Measurements from ENCODE around the gene IFT88. TPM values are rescaled to one million over a fixed set of nuclear protein-coding genes. Genes with fewer than 3 reads are reported as not detected.

The IFT88 gene
- total and polyA plus RNA-seq, 2 of the 4 experiments (the other 2 are of a cell fraction) = 5.5 to 8.6 TPM

GRCh38 chr13:20682061-20682460 lies 115.1 kb downstream of the IFT88 start:
- no peaks in the 10 kb centered on the region for H3K9me3 ChIP-seq (ENCODE audit: control insufficient read depth, insufficient read depth, low read length)

More at GRCh38 chr13:20682061-20682460, 115.1 kb downstream of the IFT88 start:
- no peak overlapping the region for H3K56ac ChIP-seq (ENCODE audit: extremely low read depth, insufficient read depth, low read length)
- H3K23ac ChIP-seq (ENCODE audit: low read depth, low read length) = no peak overlapping the region
- no peak overlapping the region for H2BK15ac ChIP-seq (ENCODE audit: low read depth, low read length)
- dilution Hi-C loops (cut with HindIII; ENCODE audit: low sequenced_read_pairs, unreplicated experiment) (no loop called here), intact Hi-C loops (cut with micrococcal nuclease) (no loop called here), in situ Hi-C loops (cut with MboI; ENCODE audit: low sequenced_read_pairs) (no loop called here)
- H3K36me3 ChIP-seq (ENCODE audit: control insufficient read depth, insufficient read depth, low read length) = no peaks in the 10 kb centered on the region
- no peak overlapping the region for H2AK9ac ChIP-seq (replicated peaks; ENCODE audit: low read depth, low read length, poor library complexity)
- no peak overlapping the region for H4K8ac ChIP-seq (ENCODE audit: low read depth in 2 of 2, low read length in 2 of 2)
- H3K9ac ChIP-seq (ENCODE audit: low read depth, low read length) = no peak overlapping the region
- ChIA-PET POLR2A (ENCODE audit: unreplicated experiment) (no interaction called here), CTCF (interaction anchor here (1.0 kb wide), 1 partner anchor 44 kb away, joined by 3 read pairs; no protein-coding TSS in a partner anchor)
- TF ChIP-seq, protein P1, sequence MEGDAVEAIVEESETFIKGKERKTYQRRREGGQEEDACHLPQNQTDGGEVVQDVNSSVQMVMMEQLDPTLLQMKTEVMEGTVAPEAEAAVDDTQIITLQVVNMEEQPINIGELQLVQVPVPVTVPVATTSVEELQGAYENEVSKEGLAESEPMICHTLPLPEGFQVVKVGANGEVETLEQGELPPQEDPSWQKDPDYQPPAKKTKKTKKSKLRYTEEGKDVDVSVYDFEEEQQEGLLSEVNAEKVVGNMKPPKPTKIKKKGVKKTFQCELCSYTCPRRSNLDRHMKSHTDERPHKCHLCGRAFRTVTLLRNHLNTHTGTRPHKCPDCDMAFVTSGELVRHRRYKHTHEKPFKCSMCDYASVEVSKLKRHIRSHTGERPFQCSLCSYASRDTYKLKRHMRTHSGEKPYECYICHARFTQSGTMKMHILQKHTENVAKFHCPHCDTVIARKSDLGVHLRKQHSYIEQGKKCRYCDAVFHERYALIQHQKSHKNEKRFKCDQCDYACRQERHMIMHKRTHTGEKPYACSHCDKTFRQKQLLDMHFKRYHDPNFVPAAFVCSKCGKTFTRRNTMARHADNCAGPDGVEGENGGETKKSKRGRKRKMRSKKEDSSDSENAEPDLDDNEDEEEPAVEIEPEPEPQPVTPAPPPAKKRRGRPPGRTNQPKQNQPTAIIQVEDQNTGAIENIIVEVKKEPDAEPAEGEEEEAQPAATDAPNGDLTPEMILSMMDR (conservative IDR thresholded peaks at IDR 0.05; ENCODE audit: low read depth, low read length) = no peak
- TF ChIP-seq POLR2A (IDR thresholded peaks at IDR 0.05; ENCODE audit: low read depth, low read length) (no peak), RFX5 (IDR thresholded peaks at IDR 0.05; ENCODE audit: low read depth, low read length) (no peak), BHLHE40 (IDR thresholded peaks at IDR 0.05; ENCODE audit: low read depth, low read length) (no peak), NFE2L2 (IDR thresholded peaks at IDR 0.05; ENCODE audit: low read depth, low read length) (no peak), MAZ (IDR thresholded peaks at IDR 0.05; ENCODE audit: borderline replicate concordance, low read depth, low read length) (no peak), MAFK (IDR thresholded peaks at IDR 0.05; ENCODE audit: low read depth, low read length) (no peak), FOS (IDR thresholded peaks at IDR 0.05; ENCODE audit: low read depth, low read length) (no peak), CHD1 (IDR thresholded peaks at IDR 0.05; ENCODE audit: low read depth, low read length) (no peak), SMC3 (IDR thresholded peaks at IDR 0.05; ENCODE audit: low read depth, low read length) (no peak), RAD21 (IDR thresholded peaks at IDR 0.05; ENCODE audit: low read length) (no peak)
- TF ChIP-seq, protein P2, sequence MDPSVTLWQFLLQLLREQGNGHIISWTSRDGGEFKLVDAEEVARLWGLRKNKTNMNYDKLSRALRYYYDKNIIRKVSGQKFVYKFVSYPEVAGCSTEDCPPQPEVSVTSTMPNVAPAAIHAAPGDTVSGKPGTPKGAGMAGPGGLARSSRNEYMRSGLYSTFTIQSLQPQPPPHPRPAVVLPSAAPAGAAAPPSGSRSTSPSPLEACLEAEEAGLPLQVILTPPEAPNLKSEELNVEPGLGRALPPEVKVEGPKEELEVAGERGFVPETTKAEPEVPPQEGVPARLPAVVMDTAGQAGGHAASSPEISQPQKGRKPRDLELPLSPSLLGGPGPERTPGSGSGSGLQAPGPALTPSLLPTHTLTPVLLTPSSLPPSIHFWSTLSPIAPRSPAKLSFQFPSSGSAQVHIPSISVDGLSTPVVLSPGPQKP (IDR thresholded peaks at IDR 0.05; ENCODE audit: borderline replicate concordance, low read depth, low read length) = no peak
- no peak overlapping the region for H2BK20ac ChIP-seq (ENCODE audit: low read depth, low read length)
- WGBS, 2 experiments (ENCODE audit: extremely low coverage in 2 of 2, insufficient read length in 1 of 2) = no CpG with 5 or more reads among the region's 1 CpG
- H3K27me3 ChIP-seq (ENCODE audit: control insufficient read depth, insufficient read depth, low read length) = no peaks in the 10 kb centered on the region
- H3K4me2 ChIP-seq (ENCODE audit: low read depth, low read length) = peak overlapping the region; percentile 63; the same call in 1 of the 2 replicates
- H3K4ac ChIP-seq (ENCODE audit: low read depth, low read length) = no peak overlapping the region
- H3K79me1 ChIP-seq (ENCODE audit: low read depth in 1 of 2, low read length in 2 of 2) = no peaks in the 10 kb centered on the region
- H3K4me3 ChIP-seq (ENCODE audit: insufficient read depth, low read depth, low read length) = no peak overlapping the region
- ATAC-seq (ENCODE audit: low read depth) (no peak), DNase-seq (no peak)
- peaks cover 3% of the 10 kb centered on the region; the same call in 1 of the 2 replicates for H3K4me1 ChIP-seq (ENCODE audit: control insufficient read depth, insufficient read depth, low read length)
- peaks cover 3% of the 10 kb centered on the region; the same call in 1 of the 2 replicates for H3K9me1 ChIP-seq (ENCODE audit: insufficient read depth, low read length)
- no peaks in the 10 kb centered on the region for H4K20me1 ChIP-seq (ENCODE audit: insufficient read depth, low read length)
- no TSS peak for BruUV-seq (replicated peaks)
- no peak overlapping the region for H2BK5ac ChIP-seq (ENCODE audit: low read depth, low read length, poor library complexity, severe bottlenecking)
- no peak overlapping the region for H2AK5ac ChIP-seq (ENCODE audit: low read depth, low read length)
- H3K14ac ChIP-seq (replicated peaks; ENCODE audit: low read depth, low read length) = no peak overlapping the region
- no peak overlapping the region for H2AFZ ChIP-seq (replicated peaks; ENCODE audit: low read length, poor library complexity)
- no peak overlapping the region for H3K27ac ChIP-seq (ENCODE audit: insufficient read depth, low read length)
- H4K5ac ChIP-seq (ENCODE audit: low read depth, low read length) = no peak overlapping the region
- H4K91ac ChIP-seq (ENCODE audit: insufficient read depth, low read depth, low read length) = no peak overlapping the region
- no peak overlapping the region for H2BK120ac ChIP-seq (ENCODE audit: low read depth, low read length)
- no peak overlapping the region for H3K18ac ChIP-seq (ENCODE audit: low read depth, low read length)

All from IMR-90 (cell line).